Heart left ventricle (tissue), 13 donors: ENCODE measurements around the gene ASL.
"Not testable (repeated sequence)": the region's sequence is repeated elsewhere in the genome, so short reads cannot be mapped to it uniquely, and the experiment has no call there.

Experiments used
- POLR2A ChIP-seq, 2 donors: fragments of 450-650 bp; IDR thresholded peaks; one replicate each; pipeline ENCODE4 v1.6.1; 2017; ENCODE audit warnings: antibody characterized with exemption in 2 of 2, mild to moderate bottlenecking in 2 of 2, moderate library complexity in 2 of 2
- TF ChIP-seq, protein P1 (sequence below), 12 donors: fragments of 200-600 bp; sonication (generic) in 4 of 12; IDR thresholded peaks; one replicate each; pipeline versions ENCODE4 v1.5.0 to v1.8.0; 2018 to 2022; ENCODE audit warnings: antibody characterized with exemption in 12 of 12, mild to moderate bottlenecking in 5 of 12
- donor health status: ischemic (EF 13 %, LVEDD 7.1; RV severe dilation, severe dysfunction).
- donor health status: DM: no; HTN: yes; CAD: no.
- donor health status: DM: no; HTN: no; CAD: no.
- donor health status: ischemic (EF 25% LVEDD 6.9; RV normal size, moderate dysfunction).
- donor health status: ischemic (EF 25% LVEDD 5.7; RV mildly dilated, moderate dysfunction).
- donor health status: ischemic (EF 35%, LVEDD 5.7; RV mildly dilated, moderate dysfunction).
- donor health status: nonischemic (EF 11% LVEDD 7.7; RV severe dilation, severe dysfunction).
- donor health status: DM: yes; HTN: yes; CAD: no.
- donor health status: PGD.
- donor health status: ischemic (EF 29% LVEDD 5.4; RV normal size, mild dysfunction).
- donor health status: nonischemic (EF 23%, LVEDD 6.1; RV moderate dilation, normal function).

DNA sequence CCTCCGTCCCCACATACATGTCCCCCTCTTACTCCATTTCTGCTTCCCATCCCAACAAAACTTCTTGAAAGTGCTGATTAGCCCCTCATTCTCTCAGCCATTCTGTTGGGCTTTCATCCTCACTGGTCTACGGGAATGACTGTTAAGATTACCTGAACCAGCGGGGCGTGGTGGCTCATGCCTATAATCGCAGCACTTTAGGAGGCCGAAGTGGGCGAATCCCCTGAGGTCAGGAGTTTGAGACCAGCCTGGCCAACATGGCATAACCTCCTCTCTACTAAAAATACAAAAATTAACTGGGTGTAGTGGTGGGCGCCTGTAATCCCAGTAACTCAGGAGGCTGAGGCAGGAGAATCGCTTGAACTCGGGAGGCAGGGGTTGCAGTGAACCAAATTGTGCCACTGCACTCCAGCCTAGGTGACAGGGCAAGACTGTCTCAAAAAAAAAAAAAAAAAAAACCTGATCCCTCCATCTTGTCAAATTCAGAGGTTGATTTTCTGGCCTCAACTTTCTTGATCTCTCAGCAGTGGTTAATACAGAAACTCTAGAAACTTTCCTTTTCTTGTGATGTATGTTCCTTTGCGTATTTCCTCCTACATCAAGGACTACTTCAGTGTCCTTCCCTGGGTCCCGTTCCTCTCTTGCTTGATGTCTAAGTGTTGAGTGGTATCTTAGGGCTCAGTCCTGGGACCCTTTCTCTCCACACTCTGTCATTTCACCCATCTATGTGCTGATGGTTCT is 41.2 kb downstream of the ASL start:
- TF ChIP-seq, protein P1, sequence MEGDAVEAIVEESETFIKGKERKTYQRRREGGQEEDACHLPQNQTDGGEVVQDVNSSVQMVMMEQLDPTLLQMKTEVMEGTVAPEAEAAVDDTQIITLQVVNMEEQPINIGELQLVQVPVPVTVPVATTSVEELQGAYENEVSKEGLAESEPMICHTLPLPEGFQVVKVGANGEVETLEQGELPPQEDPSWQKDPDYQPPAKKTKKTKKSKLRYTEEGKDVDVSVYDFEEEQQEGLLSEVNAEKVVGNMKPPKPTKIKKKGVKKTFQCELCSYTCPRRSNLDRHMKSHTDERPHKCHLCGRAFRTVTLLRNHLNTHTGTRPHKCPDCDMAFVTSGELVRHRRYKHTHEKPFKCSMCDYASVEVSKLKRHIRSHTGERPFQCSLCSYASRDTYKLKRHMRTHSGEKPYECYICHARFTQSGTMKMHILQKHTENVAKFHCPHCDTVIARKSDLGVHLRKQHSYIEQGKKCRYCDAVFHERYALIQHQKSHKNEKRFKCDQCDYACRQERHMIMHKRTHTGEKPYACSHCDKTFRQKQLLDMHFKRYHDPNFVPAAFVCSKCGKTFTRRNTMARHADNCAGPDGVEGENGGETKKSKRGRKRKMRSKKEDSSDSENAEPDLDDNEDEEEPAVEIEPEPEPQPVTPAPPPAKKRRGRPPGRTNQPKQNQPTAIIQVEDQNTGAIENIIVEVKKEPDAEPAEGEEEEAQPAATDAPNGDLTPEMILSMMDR (IDR thresholded peaks at IDR 0.05), result not testable (repeated sequence)
- TF ChIP-seq POLR2A (IDR thresholded peaks at IDR 0.05), result not testable (repeated sequence)
